ENCODE measurements around the gene MBNL2. TPM values are rescaled to one million over a fixed set of nuclear protein-coding genes. Genes with fewer than 3 reads are reported as not detected.

MBNL2 gene
- total RNA-seq, 1 experiment from 2014 or later, result 0.17 TPM

GRCh38 chr13:97407540-97407939 is 185.4 kb downstream of the MBNL2 start:
- Histone ChIP-seq H3K14ac (ENCODE audit: insufficient read depth, low read length) (no peak overlapping the region), H3K23me2 (ENCODE audit: insufficient read length, low read depth, low read length, poor library complexity, severe bottlenecking) (no peaks in the 10 kb centered on the region), H3K4ac (ENCODE audit: low read depth, low read length) (no peak overlapping the region), H2BK5ac (ENCODE audit: insufficient read length, low read length) (no peak overlapping the region), H3K18ac (ENCODE audit: insufficient read length, low read depth, low read length) (no peak overlapping the region), H3T11ph (ENCODE audit: low read length) (no peak overlapping the region), H3K9ac (ENCODE audit: extremely low read depth, insufficient read length, low read length) (no peak overlapping the region), H4K91ac (ENCODE audit: insufficient read length, low read depth, low read length) (no peak overlapping the region), H3K27me3 (ENCODE audit: insufficient read depth, low read length) (peaks cover 2% of the 10 kb centered on the region; the same call in 1 of the 2 replicates), H4K20me1 (ENCODE audit: control insufficient read depth, insufficient read depth, insufficient read length) (no peaks in the 10 kb centered on the region), H3K9me3 (ENCODE audit: control insufficient read depth, low read depth, low read length) (no peaks in the 10 kb centered on the region), H2BK120ac (ENCODE audit: low read depth, low read length, poor library complexity, severe bottlenecking) (no peak overlapping the region), H2BK20ac (ENCODE audit: low read depth, low read length, poor library complexity, severe bottlenecking) (no peak overlapping the region), H2BK12ac (ENCODE audit: insufficient read length, low read depth, low read length) (no peak overlapping the region), H3K4me1 (ENCODE audit: insufficient read depth, low read length) (no peaks in the 10 kb centered on the region), H3K79me1 (ENCODE audit: insufficient read depth, low read depth, low read length, poor library complexity, severe bottlenecking) (no peaks in the 10 kb centered on the region), H3K56ac (ENCODE audit: insufficient read length, low read depth, low read length) (no peak overlapping the region), H3K23ac (ENCODE audit: insufficient read length, low read depth, low read length) (no peak overlapping the region), H2AFZ (ENCODE audit: low read length) (no peak overlapping the region), H2BK15ac (ENCODE audit: low read depth, low read length) (no peak overlapping the region), H3K27ac (ENCODE audit: insufficient read length, low read depth, low read length) (no peak overlapping the region), H3K4me2 (ENCODE audit: insufficient read depth, insufficient read length, low read length) (no peak overlapping the region), H2AK5ac (ENCODE audit: insufficient read length, low read length) (no peak overlapping the region), H3K79me2 (ENCODE audit: insufficient read depth, low read length) (no peaks in the 10 kb centered on the region), H4K5ac (ENCODE audit: insufficient read length, low read depth, low read length) (no peak overlapping the region), H4K8ac (replicated peaks; ENCODE audit: insufficient read length, low read depth, low read length) (no peak overlapping the region)
- no peak for DNase-seq
- no peak overlapping the region for H3K27ac Mint-ChIP-seq
- no peaks in the 10 kb centered on the region for H3K36me3 Mint-ChIP-seq (ENCODE audit: insufficient read depth in 1 of 3, low read depth in 3 of 3)
- H3K4me1 Mint-ChIP-seq, result no peaks in the 10 kb centered on the region
- WGBS (ENCODE audit: extremely low coverage, insufficient read length, low lambda C conversion rate), result no CpG with 5 or more reads among the region's 2 CpGs
- H3K9me3 Mint-ChIP-seq, result no peaks in the 10 kb centered on the region
- H3K4me3 Mint-ChIP-seq, result no peak overlapping the region
- no peak for TF ChIP-seq CTCF (conservative IDR thresholded peaks at IDR 0.05)
- peaks cover 12% of the 10 kb centered on the region for H3K27me3 Mint-ChIP-seq (ENCODE audit: low read depth)

Data from H9 (cell line).